ENCODE results near the gene CCDC86. TPM values are rescaled to one million over a fixed set of nuclear protein-coding genes. Genes with fewer than 3 reads are reported as not detected.

CCDC86 gene
- total RNA-seq, 1 donor: 12.0 TPM

DNA sequence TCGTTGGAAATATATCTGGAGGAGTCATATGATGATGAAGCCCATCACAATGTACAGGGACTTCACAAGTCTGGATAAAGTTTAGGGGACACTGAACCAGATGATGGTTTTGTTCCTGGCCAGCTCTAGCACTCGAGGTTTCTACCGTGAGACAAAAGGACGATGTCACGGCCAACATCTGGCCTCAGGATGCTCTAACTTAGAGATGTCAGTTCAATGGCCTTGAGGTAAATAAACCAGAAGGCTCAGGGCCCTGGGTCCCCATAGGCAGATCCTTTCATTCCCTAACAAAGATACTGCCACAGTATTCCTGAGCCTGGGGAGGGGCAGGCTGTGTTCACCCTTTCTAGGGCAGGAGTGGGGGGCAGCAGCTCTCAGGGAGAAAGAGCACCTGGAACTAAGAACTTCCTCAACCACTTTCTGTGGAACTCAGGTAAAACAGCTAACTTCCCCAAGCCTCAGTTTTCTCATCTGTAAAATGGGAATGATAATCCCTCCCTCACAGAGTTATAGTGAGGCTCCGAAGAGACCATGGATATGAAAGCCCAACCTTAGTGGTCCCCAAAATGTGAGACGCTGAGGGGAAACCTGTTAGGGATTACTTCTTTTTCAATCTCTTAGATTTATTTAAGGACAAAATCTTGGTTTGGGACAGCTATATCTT is 38.5 kb upstream of the CCDC86 start:
- H3K4me3 ChIP-seq (ENCODE audit: low read depth, low read length): no peak overlapping the region
- no peak for DNase-seq (ENCODE audit: low read depth)
- TF ChIP-seq, protein P1, sequence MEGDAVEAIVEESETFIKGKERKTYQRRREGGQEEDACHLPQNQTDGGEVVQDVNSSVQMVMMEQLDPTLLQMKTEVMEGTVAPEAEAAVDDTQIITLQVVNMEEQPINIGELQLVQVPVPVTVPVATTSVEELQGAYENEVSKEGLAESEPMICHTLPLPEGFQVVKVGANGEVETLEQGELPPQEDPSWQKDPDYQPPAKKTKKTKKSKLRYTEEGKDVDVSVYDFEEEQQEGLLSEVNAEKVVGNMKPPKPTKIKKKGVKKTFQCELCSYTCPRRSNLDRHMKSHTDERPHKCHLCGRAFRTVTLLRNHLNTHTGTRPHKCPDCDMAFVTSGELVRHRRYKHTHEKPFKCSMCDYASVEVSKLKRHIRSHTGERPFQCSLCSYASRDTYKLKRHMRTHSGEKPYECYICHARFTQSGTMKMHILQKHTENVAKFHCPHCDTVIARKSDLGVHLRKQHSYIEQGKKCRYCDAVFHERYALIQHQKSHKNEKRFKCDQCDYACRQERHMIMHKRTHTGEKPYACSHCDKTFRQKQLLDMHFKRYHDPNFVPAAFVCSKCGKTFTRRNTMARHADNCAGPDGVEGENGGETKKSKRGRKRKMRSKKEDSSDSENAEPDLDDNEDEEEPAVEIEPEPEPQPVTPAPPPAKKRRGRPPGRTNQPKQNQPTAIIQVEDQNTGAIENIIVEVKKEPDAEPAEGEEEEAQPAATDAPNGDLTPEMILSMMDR (IDR thresholded peaks at IDR 0.05; ENCODE audit: insufficient read depth, low read length): no peak

DNA sequence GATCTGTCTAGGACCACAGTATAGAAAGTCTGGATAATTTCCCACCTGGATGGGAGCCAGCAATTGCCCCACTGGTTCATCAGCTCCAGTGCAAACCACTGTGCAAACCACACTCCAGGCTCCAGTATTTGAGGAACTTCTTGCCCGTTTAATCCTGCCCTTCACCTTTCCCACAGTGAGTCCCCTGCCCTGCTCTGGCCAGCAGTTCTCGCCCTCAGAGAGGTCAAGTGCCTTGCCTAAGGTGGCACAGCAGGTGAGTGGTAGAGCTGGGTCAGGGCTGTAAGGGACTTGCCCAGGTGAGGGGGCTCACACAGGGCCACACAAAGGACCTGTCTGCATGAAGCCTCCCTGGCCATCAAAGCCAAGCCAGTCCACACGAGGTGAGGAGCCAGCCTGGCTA is 32.7 kb upstream of the CCDC86 start:
- TF ChIP-seq, protein P1 (IDR thresholded peaks at IDR 0.05; ENCODE audit: insufficient read depth, low read length): no peak
- H3K4me3 ChIP-seq (ENCODE audit: low read depth, low read length): no peak overlapping the region
- DNase-seq (ENCODE audit: low read depth): no peak

DNA sequence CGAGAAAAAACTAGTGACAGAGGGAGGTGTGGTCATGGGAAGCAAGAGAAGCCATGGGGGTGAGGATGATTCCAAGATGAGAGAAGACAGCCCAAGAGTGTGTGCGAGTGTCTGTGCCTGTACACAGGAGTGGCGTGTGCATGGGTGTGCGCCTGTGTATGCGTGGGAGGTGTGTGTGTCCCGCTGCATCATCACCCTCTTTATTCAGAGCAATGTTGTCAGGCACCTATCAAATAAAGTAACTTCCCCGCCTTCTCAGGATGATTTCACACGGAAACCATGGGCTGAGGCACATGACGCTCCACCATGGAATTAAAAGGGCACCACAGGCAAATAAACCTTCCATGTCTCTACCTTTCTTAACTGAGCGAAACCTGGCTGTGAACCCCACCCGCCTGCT is 32.2 kb upstream of the CCDC86 start:
- DNase-seq (ENCODE audit: low read depth): no peak
- TF ChIP-seq, protein P1 (IDR thresholded peaks at IDR 0.05; ENCODE audit: insufficient read depth, low read length): no peak
- H3K4me3 ChIP-seq (ENCODE audit: low read depth, low read length): no peak overlapping the region

DNA sequence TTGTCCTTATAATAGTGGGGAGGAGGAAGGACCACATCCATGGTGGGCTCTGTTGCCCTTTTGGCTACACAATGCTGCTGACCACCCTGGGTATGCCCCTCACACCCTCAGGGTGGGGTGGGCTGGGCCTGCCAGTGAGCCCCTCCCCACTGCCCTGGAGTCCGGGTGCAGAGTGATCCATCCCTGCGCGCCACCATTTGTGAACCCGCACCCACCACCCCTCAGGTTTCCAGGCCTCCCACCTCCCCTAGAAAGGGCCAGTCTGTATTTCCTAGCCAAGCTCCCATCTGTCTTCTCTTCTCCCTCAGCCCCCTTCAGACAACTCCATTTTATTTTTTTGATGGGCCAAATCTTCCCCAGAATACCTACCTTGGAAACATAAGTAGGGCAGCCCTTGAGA is 31.8 kb upstream of the CCDC86 start:
- DNase-seq (ENCODE audit: low read depth): no peak
- no peak overlapping the region for H3K4me3 ChIP-seq (ENCODE audit: low read depth, low read length)
- TF ChIP-seq, protein P1 (IDR thresholded peaks at IDR 0.05; ENCODE audit: insufficient read depth, low read length): no peak

DNA sequence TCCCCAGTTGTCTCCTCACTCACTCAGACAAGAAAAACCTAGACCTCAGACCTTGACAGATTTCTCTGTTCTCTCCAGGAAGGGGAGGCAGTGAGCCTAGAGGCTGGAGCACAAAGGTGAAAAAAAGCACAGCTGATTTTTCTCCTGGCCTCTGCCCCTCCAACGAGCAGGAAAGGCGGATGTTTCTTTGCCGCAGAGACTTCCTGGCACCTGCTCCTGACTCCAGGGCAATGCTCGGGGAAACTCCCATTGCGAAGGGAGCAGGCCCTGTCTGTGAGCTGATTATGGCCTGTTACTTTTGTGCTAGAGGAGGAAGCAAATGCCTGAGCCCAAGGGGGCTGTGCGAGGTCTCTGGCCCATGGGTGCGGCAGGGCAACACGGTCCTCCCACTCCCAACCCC is 31.3 kb upstream of the CCDC86 start:
- no peak overlapping the region for H3K4me3 ChIP-seq (ENCODE audit: low read depth, low read length)
- TF ChIP-seq, protein P1 (IDR thresholded peaks at IDR 0.05; ENCODE audit: insufficient read depth, low read length): no peak
- no peak for DNase-seq (ENCODE audit: low read depth)

DNA sequence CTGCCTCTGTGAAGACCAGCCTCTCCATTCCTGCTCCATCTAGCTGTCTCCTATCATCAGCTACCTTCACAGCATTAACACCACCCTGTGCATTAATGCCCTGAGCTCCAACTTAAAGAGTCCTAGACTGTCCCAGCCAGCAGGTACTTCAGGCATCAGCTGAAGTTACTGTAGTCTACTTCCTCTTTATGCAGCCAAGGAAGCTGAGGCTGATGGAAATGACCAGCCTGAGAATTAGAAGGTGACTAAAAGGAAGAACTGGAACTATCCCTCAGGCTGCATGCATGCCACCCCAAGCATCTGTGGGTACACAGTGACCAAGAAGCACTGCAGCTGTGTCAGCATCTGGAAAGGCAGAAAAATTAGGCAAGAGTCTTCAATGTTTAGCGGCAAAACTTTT is 28.6 kb upstream of the CCDC86 start:
- no peak for DNase-seq (ENCODE audit: low read depth)
- no peak overlapping the region for H3K4me3 ChIP-seq (ENCODE audit: low read depth, low read length)
- TF ChIP-seq, protein P1 (IDR thresholded peaks at IDR 0.05; ENCODE audit: insufficient read depth, low read length): no peak

DNA sequence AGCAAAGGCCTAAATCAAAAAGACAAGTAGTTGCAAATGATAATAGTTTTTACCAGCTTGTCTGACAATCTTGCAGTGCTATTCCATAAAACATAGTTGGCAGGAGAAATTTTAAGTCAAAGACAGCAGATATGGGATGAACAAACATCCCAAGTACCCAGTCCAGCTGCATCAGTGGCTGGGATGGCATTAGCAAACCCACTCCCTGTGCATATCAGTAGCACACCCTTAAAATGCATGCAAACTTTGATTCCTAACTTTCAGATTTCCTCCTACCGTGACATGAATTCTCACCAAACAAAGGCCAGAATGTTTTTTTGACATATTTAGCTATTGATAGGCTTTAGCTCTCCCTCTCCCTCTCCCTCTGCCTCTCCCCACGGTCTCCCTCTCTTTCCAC is 27.8 kb upstream of the CCDC86 start:
- DNase-seq (ENCODE audit: low read depth): no peak
- no peak overlapping the region for H3K4me3 ChIP-seq (ENCODE audit: low read depth, low read length)
- TF ChIP-seq, protein P1 (IDR thresholded peaks at IDR 0.05; ENCODE audit: insufficient read depth, low read length): no peak

Data from fibroblast of the aortic adventitia (primary cell).